Measurements from ENCODE around the gene PTPMT1.

DNA sequence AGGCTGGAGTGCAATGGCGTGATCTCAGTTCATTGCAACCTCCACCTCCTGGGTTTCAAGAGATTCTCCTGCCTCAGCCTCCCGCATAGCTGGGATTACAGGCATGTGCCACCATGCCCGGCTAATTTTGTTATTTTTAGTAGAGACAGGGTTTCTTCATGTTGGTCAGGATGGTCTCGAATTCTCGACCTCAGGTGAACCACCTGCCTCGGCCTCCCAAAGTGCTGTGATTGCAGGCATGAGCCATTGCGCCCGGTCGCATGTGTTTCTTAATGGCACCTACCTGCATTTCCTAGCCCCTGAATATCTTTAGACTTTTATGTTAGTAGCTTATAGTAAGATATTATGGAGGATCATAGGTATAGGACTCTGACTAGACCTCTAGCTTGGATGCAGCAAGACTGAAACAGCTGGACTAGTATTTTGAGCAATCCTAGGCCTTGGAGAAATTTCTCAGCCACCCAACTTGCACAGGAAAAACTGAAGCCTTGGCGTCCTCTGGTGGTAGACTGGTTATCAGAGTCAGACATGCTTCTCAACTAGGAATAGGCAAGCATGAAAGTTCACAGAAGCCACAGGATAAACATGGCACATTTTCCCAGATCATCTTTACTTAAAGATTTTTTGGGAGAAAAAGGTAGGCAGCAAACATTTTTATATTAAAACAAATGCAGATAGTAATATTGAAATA is 51.5 kb downstream of the PTPMT1 start:
- TF ChIP-seq POLR2AphosphoS5 (IDR thresholded peaks at IDR 0.05; ENCODE audit: low read depth, low read length) (no peak), POLR2A (IDR thresholded peaks at IDR 0.05; ENCODE audit: low read depth, low read length) (no peak)

Measured in GM12892 (cell line).